OCI-LY3 (cell line): ENCODE results near the gene FOXC1.

Source experiments
- EZH2phosphoT487 ChIP-seq: fragments of 200-600 bp; shearing (Covaris generic); IDR thresholded peaks from 2 replicates; pipeline ENCODE4 v1.6.1; 2018; ENCODE audit warnings: antibody characterized with exemption, mixed run types, low read depth
- TF ChIP-seq, protein P1 (sequence below): fragments of 200-600, 300-600 bp; sonication (generic); IDR thresholded peaks from 2 replicates; pipeline ENCODE4 v1.5.1; 2014; ENCODE audit warnings: antibody characterized with exemption, low read length, low read depth

DNA sequence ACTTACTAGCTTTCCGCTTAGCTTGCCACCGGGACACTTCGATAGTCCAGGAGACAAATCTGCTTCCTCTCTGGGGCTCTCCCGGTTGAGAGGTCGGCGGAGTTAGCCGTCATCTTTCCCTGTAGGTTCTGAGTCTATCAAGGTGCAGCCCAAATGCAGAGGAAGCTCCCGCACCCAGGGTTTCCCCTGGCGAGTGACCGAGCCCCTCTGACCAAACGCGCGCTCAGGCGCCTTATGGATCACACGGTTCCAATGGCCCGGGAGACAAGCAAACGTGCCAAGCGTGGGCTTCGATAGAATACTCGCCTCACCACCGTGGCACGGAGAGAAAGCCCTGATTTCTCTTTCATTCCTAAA lies 15.8 kb upstream of the FOXC1 start:
- TF ChIP-seq, protein P1, sequence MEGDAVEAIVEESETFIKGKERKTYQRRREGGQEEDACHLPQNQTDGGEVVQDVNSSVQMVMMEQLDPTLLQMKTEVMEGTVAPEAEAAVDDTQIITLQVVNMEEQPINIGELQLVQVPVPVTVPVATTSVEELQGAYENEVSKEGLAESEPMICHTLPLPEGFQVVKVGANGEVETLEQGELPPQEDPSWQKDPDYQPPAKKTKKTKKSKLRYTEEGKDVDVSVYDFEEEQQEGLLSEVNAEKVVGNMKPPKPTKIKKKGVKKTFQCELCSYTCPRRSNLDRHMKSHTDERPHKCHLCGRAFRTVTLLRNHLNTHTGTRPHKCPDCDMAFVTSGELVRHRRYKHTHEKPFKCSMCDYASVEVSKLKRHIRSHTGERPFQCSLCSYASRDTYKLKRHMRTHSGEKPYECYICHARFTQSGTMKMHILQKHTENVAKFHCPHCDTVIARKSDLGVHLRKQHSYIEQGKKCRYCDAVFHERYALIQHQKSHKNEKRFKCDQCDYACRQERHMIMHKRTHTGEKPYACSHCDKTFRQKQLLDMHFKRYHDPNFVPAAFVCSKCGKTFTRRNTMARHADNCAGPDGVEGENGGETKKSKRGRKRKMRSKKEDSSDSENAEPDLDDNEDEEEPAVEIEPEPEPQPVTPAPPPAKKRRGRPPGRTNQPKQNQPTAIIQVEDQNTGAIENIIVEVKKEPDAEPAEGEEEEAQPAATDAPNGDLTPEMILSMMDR = no peak
- no peak for TF ChIP-seq EZH2phosphoT487
